ENCODE measurements around the gene TRPM6.

DNA sequence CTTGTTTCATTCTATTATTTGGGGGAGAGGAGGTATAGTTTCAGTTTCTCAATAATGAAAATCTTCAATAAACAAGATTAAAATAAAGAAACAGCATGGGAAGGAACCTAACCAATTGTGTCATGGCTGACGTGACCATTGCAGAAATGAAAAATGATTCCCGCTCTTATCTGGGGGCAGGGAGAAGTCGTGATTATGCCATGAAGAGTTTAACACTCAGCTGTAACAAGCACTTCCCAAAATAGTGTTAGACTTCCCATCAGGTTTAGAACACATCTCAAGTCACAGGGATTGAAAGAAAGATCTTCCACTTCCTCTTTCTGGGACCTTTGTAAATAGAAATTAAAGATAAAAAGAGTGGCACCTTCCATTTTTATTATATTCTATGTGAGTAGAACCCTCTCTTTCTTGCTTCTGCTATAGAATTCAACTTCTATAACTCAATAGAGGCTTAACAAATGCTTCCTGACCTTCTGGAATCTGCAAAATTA, 122.2 kb downstream of the TRPM6 start:
- TF ChIP-seq, protein P1, sequence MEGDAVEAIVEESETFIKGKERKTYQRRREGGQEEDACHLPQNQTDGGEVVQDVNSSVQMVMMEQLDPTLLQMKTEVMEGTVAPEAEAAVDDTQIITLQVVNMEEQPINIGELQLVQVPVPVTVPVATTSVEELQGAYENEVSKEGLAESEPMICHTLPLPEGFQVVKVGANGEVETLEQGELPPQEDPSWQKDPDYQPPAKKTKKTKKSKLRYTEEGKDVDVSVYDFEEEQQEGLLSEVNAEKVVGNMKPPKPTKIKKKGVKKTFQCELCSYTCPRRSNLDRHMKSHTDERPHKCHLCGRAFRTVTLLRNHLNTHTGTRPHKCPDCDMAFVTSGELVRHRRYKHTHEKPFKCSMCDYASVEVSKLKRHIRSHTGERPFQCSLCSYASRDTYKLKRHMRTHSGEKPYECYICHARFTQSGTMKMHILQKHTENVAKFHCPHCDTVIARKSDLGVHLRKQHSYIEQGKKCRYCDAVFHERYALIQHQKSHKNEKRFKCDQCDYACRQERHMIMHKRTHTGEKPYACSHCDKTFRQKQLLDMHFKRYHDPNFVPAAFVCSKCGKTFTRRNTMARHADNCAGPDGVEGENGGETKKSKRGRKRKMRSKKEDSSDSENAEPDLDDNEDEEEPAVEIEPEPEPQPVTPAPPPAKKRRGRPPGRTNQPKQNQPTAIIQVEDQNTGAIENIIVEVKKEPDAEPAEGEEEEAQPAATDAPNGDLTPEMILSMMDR (IDR thresholded peaks at IDR 0.05; ENCODE audit: insufficient read depth, low read length, poor library complexity, severe bottlenecking), result no peak
- no peak for TF ChIP-seq EZH2phosphoT487 (conservative IDR thresholded peaks at IDR 0.05; ENCODE audit: low read length)

All from SU-DHL-6 (cell line).